IPS DF 6.9 (cell line): Measurements from ENCODE around the gene NRXN3.

Source experiments
- DNase-seq: peaks from one replicate; pipeline ENCODE4 v3.0.0-alpha.2; 2013; ENCODE audit warnings: low read depth, low spot score
- H3K27ac ChIP-seq: one replicate; pipeline ENCODE4 v1.5.1; 2013; ENCODE audit warnings: low read length, control low read depth
- H3K27me3 ChIP-seq: 2 replicates; pipeline ENCODE4 v1.6.1; 2013; ENCODE audit warnings: mild to moderate bottlenecking, low read length; ENCODE audit not compliant: control insufficient read depth, insufficient read depth
- H3K36me3 ChIP-seq: 2 replicates; pipeline ENCODE4 v1.6.1; 2013; ENCODE audit warnings: low read length; ENCODE audit not compliant: control insufficient read depth, insufficient read depth
- H3K4me1 ChIP-seq: 2 replicates; pipeline ENCODE4 v1.6.1; 2013; ENCODE audit warnings: low read length; ENCODE audit not compliant: control insufficient read depth, insufficient read depth
- H3K4me3 ChIP-seq: 2 replicates; pipeline ENCODE4 v1.5.1; 2013; ENCODE audit warnings: mild to moderate bottlenecking, low read length
- H3K9me3 ChIP-seq: 2 replicates; pipeline ENCODE4 v1.6.1; 2013; ENCODE audit warnings: low read length, inconsistent platforms; ENCODE audit not compliant: control insufficient read depth, insufficient read depth
- WGBS: extraction: QIAGEN DNeasy Blood & Tissue Kit; methylation state at CpG from one replicate; pipeline ENCODE4 v1.1.7; 2013; ENCODE audit warnings: mixed read lengths, missing lambda C conversion rate; ENCODE audit not compliant: insufficient read length, insufficient coverage; 5-methylcytosine and 5-hydroxymethylcytosine counted together

NRXN3 gene

GRCh38 chr14:79543348-79543747 is 1373.2 kb downstream of the NRXN3 start:
- H3K36me3 ChIP-seq: no peaks in the 10 kb centered on the region
- no peaks in the 10 kb centered on the region; the same call in 1 of the 2 replicates for H3K4me1 ChIP-seq
- no peaks in the 10 kb centered on the region for H3K27me3 ChIP-seq
- H3K9me3 ChIP-seq: no peaks in the 10 kb centered on the region
- H3K4me3 ChIP-seq: no peak overlapping the region
- WGBS: no CpG with 5 or more reads among the region's 1 CpG
- DNase-seq: no peak
- no peak overlapping the region for H3K27ac ChIP-seq

GRCh38 chr14:79543967-79544697 is 1374.0 kb downstream of the NRXN3 start:
- Histone ChIP-seq H3K36me3 (no peaks in the 10 kb centered on the region), H3K4me1 (no peaks in the 10 kb centered on the region; the same call in 1 of the 2 replicates), H3K27me3 (no peaks in the 10 kb centered on the region), H3K27ac (no peak overlapping the region), H3K9me3 (no peaks in the 10 kb centered on the region), H3K4me3 (no peak overlapping the region)
- peak; percentile 25 for DNase-seq
- WGBS: no CpG with 5 or more reads among the region's 7 CpGs

- Histone ChIP-seq H3K4me1 (no peaks in the 10 kb centered on the region; the same call in 1 of the 2 replicates), H3K27me3 (no peaks in the 10 kb centered on the region; the same call in 1 of the 2 replicates), H3K4me3 (no peak overlapping the region), H3K27ac (no peak overlapping the region), H3K9me3 (no peaks in the 10 kb centered on the region), H3K36me3 (no peaks in the 10 kb centered on the region)
- no peak for DNase-seq
- WGBS: no CpG with 5 or more reads among the region's 1 CpG
Measured at GRCh38 chr14:79544698-79545070, 1374.5 kb downstream of the NRXN3 start.

DNA sequence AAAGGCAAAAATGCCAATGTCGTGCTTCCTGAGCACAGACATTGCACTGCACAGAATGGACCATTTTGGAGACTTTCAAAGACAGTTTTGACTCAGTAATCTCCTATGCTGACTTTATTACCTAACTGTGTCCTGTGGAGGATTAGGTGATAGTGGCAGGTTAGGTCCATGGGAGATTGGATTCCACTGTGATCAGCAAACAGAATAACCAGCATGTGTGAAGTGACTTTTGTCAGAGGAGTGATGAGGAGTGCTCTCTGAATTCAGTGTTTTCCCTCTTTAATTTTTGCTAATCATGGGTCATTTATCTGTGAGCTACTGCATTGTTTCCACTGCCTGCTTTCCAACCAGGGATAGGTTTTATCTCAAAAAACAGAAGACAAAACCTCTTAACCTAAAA is 1378.7 kb downstream of the NRXN3 start:
- Histone ChIP-seq H3K36me3 (no peaks in the 10 kb centered on the region), H3K27me3 (no peaks in the 10 kb centered on the region; the same call in 1 of the 2 replicates), H3K9me3 (no peaks in the 10 kb centered on the region), H3K4me1 (peaks cover 2% of the 10 kb centered on the region; the same call in 1 of the 2 replicates), H3K4me3 (no peak overlapping the region), H3K27ac (no peak overlapping the region)
- DNase-seq: no peak
- WGBS: no CpG with 5 or more reads among the region's 1 CpG

- Histone ChIP-seq H3K4me1 (peaks cover 2% of the 10 kb centered on the region; the same call in 1 of the 2 replicates), H3K36me3 (no peaks in the 10 kb centered on the region), H3K27me3 (no peaks in the 10 kb centered on the region; the same call in 1 of the 2 replicates), H3K4me3 (no peak overlapping the region), H3K9me3 (no peaks in the 10 kb centered on the region), H3K27ac (no peak overlapping the region)
- WGBS: no CpG with 5 or more reads among the region's 5 CpGs
- DNase-seq: no peak
Measured at GRCh38 chr14:79549515-79549914, 1379.3 kb downstream of the NRXN3 start.

- Histone ChIP-seq H3K27me3 (no peaks in the 10 kb centered on the region; the same call in 1 of the 2 replicates), H3K4me3 (no peak overlapping the region), H3K4me1 (peaks cover 2% of the 10 kb centered on the region; the same call in 1 of the 2 replicates), H3K9me3 (no peaks in the 10 kb centered on the region), H3K36me3 (no peaks in the 10 kb centered on the region), H3K27ac (no peak overlapping the region)
- no peak for DNase-seq
- WGBS: no CpG with 5 or more reads among the region's 4 CpGs
Measured at GRCh38 chr14:79551523-79551922, 1381.3 kb downstream of the NRXN3 start.

DNA sequence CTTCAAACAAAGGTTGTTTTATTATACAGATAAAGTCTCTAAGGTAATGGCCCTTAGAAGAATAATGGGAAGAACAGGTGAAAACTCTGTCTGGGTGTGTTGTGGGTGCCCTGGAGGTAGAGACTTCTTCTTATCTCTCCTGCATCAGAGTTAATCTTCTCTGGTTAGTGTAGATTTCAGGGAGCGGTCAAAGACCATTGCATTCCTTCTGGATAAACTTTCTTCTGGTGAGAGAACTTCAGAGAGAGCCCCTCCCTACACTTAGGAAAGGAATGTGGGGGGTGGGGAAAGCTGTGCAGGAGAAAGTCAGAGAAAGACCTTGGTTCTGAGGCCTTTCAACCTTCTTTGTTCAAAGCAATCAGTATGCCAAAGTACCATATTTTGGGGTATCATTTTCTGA is 1382.6 kb downstream of the NRXN3 start:
- no peak overlapping the region for H3K27ac ChIP-seq
- no peak for DNase-seq
- no peaks in the 10 kb centered on the region; the same call in 1 of the 2 replicates for H3K27me3 ChIP-seq
- no peaks in the 10 kb centered on the region for H3K9me3 ChIP-seq
- H3K4me1 ChIP-seq: peaks cover 2% of the 10 kb centered on the region; the same call in 1 of the 2 replicates
- no peaks in the 10 kb centered on the region for H3K36me3 ChIP-seq
- WGBS: no CpG with 5 or more reads among the region's 1 CpG
- no peak overlapping the region for H3K4me3 ChIP-seq

DNA sequence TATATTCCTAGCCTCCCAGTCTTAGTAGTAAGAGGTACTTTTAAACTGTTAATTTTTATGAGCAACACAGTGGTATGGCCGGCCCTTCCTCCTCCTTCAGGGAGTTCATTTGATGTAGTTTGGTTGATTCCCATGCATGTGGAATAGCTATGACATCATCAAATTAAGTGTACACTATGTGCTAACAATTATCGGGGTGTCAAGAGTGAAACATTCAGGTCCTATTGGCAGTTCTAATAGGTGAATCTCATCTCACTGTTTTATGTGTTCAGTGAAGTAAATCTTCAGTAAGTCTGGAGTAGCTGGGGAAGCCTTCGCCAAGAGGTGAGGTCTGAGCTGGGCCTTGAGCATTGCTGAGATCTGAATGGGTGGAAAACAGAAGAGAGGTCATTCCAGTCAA is 1384.6 kb downstream of the NRXN3 start:
- WGBS: no CpG with 5 or more reads among the region's 3 CpGs
- no peak for DNase-seq
- Histone ChIP-seq H3K36me3 (no peaks in the 10 kb centered on the region), H3K4me1 (peaks cover 2% of the 10 kb centered on the region; the same call in 1 of the 2 replicates), H3K4me3 (no peak overlapping the region), H3K27me3 (no peaks in the 10 kb centered on the region), H3K9me3 (no peaks in the 10 kb centered on the region), H3K27ac (no peak overlapping the region)

DNA sequence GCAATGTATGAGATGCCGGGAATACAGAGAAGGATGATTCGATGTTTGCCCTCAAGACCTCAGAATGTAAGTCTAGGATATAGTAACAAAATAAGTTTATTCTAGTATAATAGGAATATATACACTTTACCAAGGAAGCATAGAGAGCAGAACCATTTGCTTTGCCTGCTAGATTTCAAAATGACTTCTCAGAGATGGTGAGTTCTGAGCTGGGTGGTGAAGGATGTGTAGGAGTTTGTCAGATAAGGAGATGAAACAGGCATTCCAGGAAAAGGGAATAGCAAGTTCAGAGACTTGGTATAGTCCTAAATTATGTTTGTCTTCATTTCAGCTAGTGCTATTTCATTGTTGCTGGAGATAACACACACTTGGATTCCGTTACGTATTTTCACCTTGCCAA is 1385.3 kb downstream of the NRXN3 start:
- Histone ChIP-seq H3K9me3 (no peaks in the 10 kb centered on the region), H3K36me3 (no peaks in the 10 kb centered on the region), H3K4me3 (no peak overlapping the region), H3K4me1 (peaks cover 2% of the 10 kb centered on the region; the same call in 1 of the 2 replicates), H3K27me3 (no peaks in the 10 kb centered on the region), H3K27ac (no peak overlapping the region)
- DNase-seq: no peak
- no CpG with 5 or more reads among the region's 4 CpGs for WGBS

DNA sequence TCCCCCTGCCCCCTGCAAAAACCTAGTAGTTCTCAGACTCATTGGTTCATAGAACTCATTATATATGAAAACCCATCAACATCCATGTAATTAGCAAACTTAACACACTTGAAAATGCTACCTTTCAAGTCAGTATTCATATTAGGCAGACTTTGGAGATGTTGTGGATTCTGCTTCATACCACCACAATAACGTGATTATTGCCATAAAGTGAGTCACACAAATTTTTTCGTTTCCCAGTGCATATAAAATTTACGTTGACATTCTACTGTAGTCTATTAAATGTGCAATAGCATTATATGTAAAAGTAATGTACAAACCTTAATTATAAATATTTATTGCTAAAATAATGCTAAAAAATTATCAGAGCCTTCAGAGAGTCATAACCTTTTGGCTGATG is 1387.1 kb downstream of the NRXN3 start:
- no peak for DNase-seq
- Histone ChIP-seq H3K4me1 (peaks cover 2% of the 10 kb centered on the region; the same call in 1 of the 2 replicates), H3K4me3 (no peak overlapping the region), H3K9me3 (no peaks in the 10 kb centered on the region), H3K27me3 (no peaks in the 10 kb centered on the region), H3K36me3 (no peaks in the 10 kb centered on the region), H3K27ac (no peak overlapping the region)
- WGBS: no CpG with 5 or more reads among the region's 3 CpGs

DNA sequence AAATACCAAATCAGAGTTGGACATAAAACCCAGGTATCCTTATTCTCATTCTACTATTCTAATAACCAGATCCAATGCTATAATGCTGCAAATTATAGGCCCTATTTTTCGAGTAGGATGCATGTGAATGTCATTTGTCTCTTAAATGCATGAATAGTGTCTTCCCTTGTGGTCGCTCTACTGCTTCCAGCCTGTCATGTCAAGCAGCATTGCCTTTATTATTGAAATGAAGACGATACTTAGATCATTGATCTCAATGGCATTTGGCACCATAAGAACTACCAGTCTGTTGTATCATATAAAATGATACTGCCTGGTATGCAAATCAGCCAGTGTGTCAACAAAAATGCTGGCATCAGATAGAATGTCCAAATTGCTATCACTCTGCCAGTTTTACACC is 1392.0 kb downstream of the NRXN3 start:
- no peaks in the 10 kb centered on the region for H3K36me3 ChIP-seq
- H3K4me1 ChIP-seq: no peaks in the 10 kb centered on the region
- H3K9me3 ChIP-seq: no peaks in the 10 kb centered on the region
- no peak overlapping the region for H3K27ac ChIP-seq
- WGBS: no CpG with 5 or more reads among the region's 3 CpGs
- no peaks in the 10 kb centered on the region for H3K27me3 ChIP-seq
- no peak for DNase-seq
- H3K4me3 ChIP-seq: no peak overlapping the region
